Measurements from ENCODE around the gene TNK2. TPM values are rescaled to one million over a fixed set of nuclear protein-coding genes. Genes with fewer than 3 reads are reported as not detected.

The TNK2 gene
- total RNA-seq, 1 donor from 2014 or later = 39.1 TPM

DNA sequence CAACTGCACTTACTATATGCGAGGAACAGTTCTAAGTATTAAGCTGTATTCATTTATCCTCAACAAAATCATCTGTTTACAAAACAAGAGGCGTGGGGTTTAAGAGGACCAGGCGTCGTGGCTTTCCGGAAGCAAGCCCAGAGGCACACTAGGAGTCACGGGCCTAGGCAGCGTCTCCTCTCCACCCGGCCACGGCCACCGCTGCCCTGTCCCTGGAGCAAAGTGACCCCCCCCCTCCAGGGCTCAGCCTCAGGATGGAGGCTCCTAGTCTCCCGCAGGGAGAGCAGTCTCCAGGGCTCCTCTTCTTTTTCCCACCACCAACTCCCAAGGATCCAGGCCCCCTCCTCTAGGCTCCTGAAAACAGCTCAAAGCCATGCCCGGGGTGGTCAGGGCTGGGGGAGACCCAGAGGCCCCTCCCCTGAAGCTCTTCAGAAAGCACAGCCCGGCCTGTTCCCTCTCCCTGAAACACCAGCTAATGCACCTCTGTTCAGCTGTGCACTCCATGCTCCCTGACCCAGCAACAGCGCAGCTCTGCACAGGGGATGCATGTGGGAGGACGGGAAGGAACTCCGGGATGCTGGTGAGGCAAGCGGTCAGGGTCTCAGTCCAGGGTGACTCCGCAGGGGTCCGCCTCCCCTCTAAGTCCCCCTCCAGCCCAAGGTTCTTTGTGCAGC lies 16.8 kb downstream of the TNK2 start:
- H3K4me1 Mint-ChIP-seq (ENCODE audit: low read depth, unreplicated experiment) = peaks cover 32% of the 10 kb centered on the region
- Histone ChIP-seq H2AFZ (ENCODE audit: low read depth, low read length) (no peak overlapping the region), H3K27me3 (ENCODE audit: insufficient read depth, low read length) (no peaks in the 10 kb centered on the region), H3K9ac (ENCODE audit: low read length) (peak overlapping the region; percentile 65), H3K4me2 (ENCODE audit: low read length) (peak overlapping the region; percentile 91), H3K4me1 (ENCODE audit: insufficient read depth, low read length) (peaks cover 40% of the 10 kb centered on the region), H3K4me3 (ENCODE audit: insufficient read depth, low read depth, low read length) (peak overlapping the region; percentile 59), H3K79me2 (ENCODE audit: insufficient read depth, low read length) (peaks cover 66% of the 10 kb centered on the region), H4K20me1 (ENCODE audit: insufficient read depth, low read length) (peaks cover 20% of the 10 kb centered on the region), H3K27ac (ENCODE audit: low read depth, low read length) (no peak overlapping the region), H3K36me3 (ENCODE audit: insufficient read depth, low read length) (no peaks in the 10 kb centered on the region), H3K9me3 (ENCODE audit: insufficient read depth, low read depth, low read length) (no peaks in the 10 kb centered on the region)
- H3K36me3 Mint-ChIP-seq (ENCODE audit: low read depth, unreplicated experiment) = no peaks in the 10 kb centered on the region
- FAIRE-seq = no peak
- TF ChIP-seq CTCF (IDR thresholded peaks at IDR 0.05; ENCODE audit: insufficient read depth, low read depth, low read length) (no peak), EZH2 (IDR thresholded peaks at IDR 0.05; ENCODE audit: insufficient read depth, low read length) (no peak)
- peak overlapping the region; percentile 41 for H3K27ac Mint-ChIP-seq (ENCODE audit: unreplicated experiment)
- H3K9me3 Mint-ChIP-seq (ENCODE audit: unreplicated experiment) = no peaks in the 10 kb centered on the region
- peak overlapping the region; percentile 81 for H3K4me3 Mint-ChIP-seq (ENCODE audit: unreplicated experiment)
- no peak for DNase-seq (ENCODE audit: low read depth)
- no peaks in the 10 kb centered on the region for H3K27me3 Mint-ChIP-seq (ENCODE audit: low read depth, unreplicated experiment)

- no peaks in the 10 kb centered on the region for H3K9me3 ChIP-seq (ENCODE audit: insufficient read depth, low read depth, low read length)
- no peak overlapping the region for H3K4me3 ChIP-seq (ENCODE audit: insufficient read depth, low read depth, low read length)
- H3K36me3 Mint-ChIP-seq (ENCODE audit: low read depth, unreplicated experiment) = peaks cover 6% of the 10 kb centered on the region
- no peaks in the 10 kb centered on the region for H3K27me3 ChIP-seq (ENCODE audit: insufficient read depth, low read length)
- no peak overlapping the region for H3K9ac ChIP-seq (ENCODE audit: low read length)
- peaks cover 20% of the 10 kb centered on the region for H4K20me1 ChIP-seq (ENCODE audit: insufficient read depth, low read length)
- H3K4me1 Mint-ChIP-seq (ENCODE audit: low read depth, unreplicated experiment) = peaks cover 39% of the 10 kb centered on the region
- H3K27me3 Mint-ChIP-seq (ENCODE audit: low read depth, unreplicated experiment) = no peaks in the 10 kb centered on the region
- no peak overlapping the region for H3K4me3 Mint-ChIP-seq (ENCODE audit: unreplicated experiment)
- no peak overlapping the region for H3K27ac Mint-ChIP-seq (ENCODE audit: unreplicated experiment)
- H3K9me3 Mint-ChIP-seq (ENCODE audit: unreplicated experiment) = no peaks in the 10 kb centered on the region
- no peak for DNase-seq (ENCODE audit: low read depth)
- TF ChIP-seq CTCF (IDR thresholded peaks at IDR 0.05; ENCODE audit: insufficient read depth, low read depth, low read length) = no peak
- no peak for TF ChIP-seq EZH2 (IDR thresholded peaks at IDR 0.05; ENCODE audit: insufficient read depth, low read length)
- H3K79me2 ChIP-seq (ENCODE audit: insufficient read depth, low read length) = peaks cover 69% of the 10 kb centered on the region
- H3K4me1 ChIP-seq (ENCODE audit: insufficient read depth, low read length) = peaks cover 45% of the 10 kb centered on the region
- peak overlapping the region; percentile 61 for H3K4me2 ChIP-seq (ENCODE audit: low read length)
- no peaks in the 10 kb centered on the region for H3K36me3 ChIP-seq (ENCODE audit: insufficient read depth, low read length)
- no peak overlapping the region for H2AFZ ChIP-seq (ENCODE audit: low read depth, low read length)
- FAIRE-seq = no peak
- no peak overlapping the region for H3K27ac ChIP-seq (ENCODE audit: low read depth, low read length)
These were observed 18.5 kb downstream of the TNK2 start for GRCh38 chr3:195889870-195890295.
